Panc1 (cell line): ENCODE data around the gene ABAT. TPM values are rescaled to one million over a fixed set of nuclear protein-coding genes. Genes with fewer than 3 reads are reported as not detected.

Experiments
- ATAC-seq: fragments of 200-7000 bp; cut with Tn5 transposase; 2 replicates; pipeline ENCODE4 v1.9.1; 2020; ENCODE audit warnings: mild to moderate bottlenecking, moderate library complexity
- BruUV-seq: library from RNA; stranded (reverse); fragments of 400-500 nt; replicated peaks from 2 replicates; lab custom pipeline; 2021; lab: Mats Ljungman, UMichigan
- CTCF ChIA-PET: fragments of 300-600 bp; sonication (Branson Sonifier 250); formaldehyde crosslinking; loops from one replicate; lab custom pipeline; 2022; ENCODE audit warnings: antibody characterized with exemption; lab: Charles Lee
- POLR2A ChIA-PET: fragments of 300-600 bp; sonication (Branson Sonifier 250); formaldehyde crosslinking; loops from one replicate; lab custom pipeline; 2022; ENCODE audit warnings: antibody characterized with exemption; lab: Charles Lee
- DNase-seq: peaks from one replicate; pipeline ENCODE4 v3.0.0-alpha.2; 2010; ENCODE audit warnings: low read depth, low spot score
- H3K27ac ChIP-seq: 2 replicates; pipeline ENCODE4 v1.5.1; 2011; ENCODE audit warnings: mild to moderate bottlenecking, low read length, inconsistent platforms
- H3K27me3 ChIP-seq: fragments of 200-500 bp; sonication (Bioruptor generic); 2 replicates; pipeline ENCODE4 v1.6.0; 2014; ENCODE audit warnings: low read length, inconsistent platforms; ENCODE audit not compliant: control insufficient read depth, insufficient read depth
- H3K36me3 ChIP-seq: fragments of 200-500 bp; sonication (Bioruptor generic); 2 replicates; pipeline ENCODE4 v1.5.1; 2014; ENCODE audit warnings: inconsistent platforms, mild to moderate bottlenecking, low read length, moderate library complexity; ENCODE audit not compliant: control insufficient read depth, insufficient read depth
- H3K4me1 ChIP-seq: 2 replicates; pipeline ENCODE4 v1.5.1; 2011; ENCODE audit warnings: inconsistent platforms, mild to moderate bottlenecking, low read length, moderate library complexity; ENCODE audit not compliant: control insufficient read depth, insufficient read depth
- H3K4me3 ChIP-seq, 2 experiments: 2 replicates each; pipeline ENCODE4 v1.5.1; 2011 to 2012; ENCODE audit warnings: low read depth in 2 of 2, low read length in 2 of 2, mild to moderate bottlenecking in 2 of 2, inconsistent platforms in 1 of 2, moderate library complexity in 1 of 2
- H3K9me3 ChIP-seq: fragments of 200-500 bp; sonication (Bioruptor generic); 2 replicates; pipeline ENCODE4 v1.5.1; 2014; ENCODE audit warnings: low read depth, mild to moderate bottlenecking, inconsistent platforms, low read length, moderate library complexity; ENCODE audit not compliant: control insufficient read depth, insufficient read depth
- POLR2AphosphoS5 ChIP-seq: IDR thresholded peaks from 2 replicates; pipeline ENCODE4 v1.6.1; 2012; ENCODE audit warnings: mild to moderate bottlenecking, low read depth, low read length, moderate library complexity
- SIN3A ChIP-seq: IDR thresholded peaks from 2 replicates; pipeline ENCODE4 v1.6.1; 2012; ENCODE audit warnings: low read depth, mild to moderate bottlenecking, low read length, moderate library complexity, borderline replicate concordance; ENCODE audit not compliant: insufficient read depth
- TCF7L2 ChIP-seq: IDR thresholded peaks from 2 replicates; pipeline ENCODE4 v1.6.1; 2011; ENCODE audit warnings: mild to moderate bottlenecking, low read depth, low read length, inconsistent platforms
- in situ Hi-C: cut with HindIII; loops from 2 replicates; pipeline ENCODE4 v1.10.0; 2016; ENCODE audit warnings: low sequenced_read_pairs, low pct_unique_long_range_greater_than_20kb
- intact Hi-C: fragments of 100-400 bp; cut with micrococcal nuclease; formaldehyde crosslinking; loops from one replicate; pipeline ENCODE4 v1.10.0; 2022; ENCODE audit not compliant: unreplicated experiment
- total RNA-seq: library from RNA; stranded (reverse); gene quantifications from one replicate; pipeline ENCODE4 v1.2.1, GENCODE V29; 2021; ENCODE audit not compliant: unreplicated experiment
- TF ChIP-seq, protein P1 (sequence below), 2 experiments: IDR thresholded peaks; 2 replicates each; pipeline ENCODE4 v1.6.1; 2011 to 2012; ENCODE audit warnings: low read depth in 2 of 2, control low read depth in 1 of 2, low read length in 1 of 2, mild to moderate bottlenecking in 1 of 2, moderate library complexity in 1 of 2; ENCODE audit not compliant: insufficient read depth in 1 of 2
- TF ChIP-seq, protein P2 (sequence below): fragments of 450-650 bp; IDR thresholded peaks from 2 replicates; pipeline ENCODE4 v1.5.1; 2017; ENCODE audit warnings: mild to moderate bottlenecking

Gene ABAT
- total RNA-seq, 1 experiment from 2014 or later: 0.77 TPM

- no peak for ATAC-seq
Measured at GRCh38 chr16:8626946-8627345, 47.5 kb upstream of the ABAT start.

GRCh38 chr16:8627456-8627855 is 47.0 kb upstream of the ABAT start:
- ATAC-seq (no peak), DNase-seq (no peak)
- intact Hi-C loops (no loop called here), in situ Hi-C loops (no loop called here)
- no TSS peak for BruUV-seq
- Histone ChIP-seq H3K4me1 (no peaks in the 10 kb centered on the region), H3K36me3 (peaks cover 6% of the 10 kb centered on the region), H3K27me3 (no peaks in the 10 kb centered on the region), H3K27ac (no peak overlapping the region), H3K9me3 (no peaks in the 10 kb centered on the region), H3K4me3 (no peak overlapping the region)
- ChIA-PET POLR2A (no interaction called here), CTCF (no interaction called here)
- no peak for TF ChIP-seq POLR2AphosphoS5
- no peak for TF ChIP-seq TCF7L2
- TF ChIP-seq, protein P1, sequence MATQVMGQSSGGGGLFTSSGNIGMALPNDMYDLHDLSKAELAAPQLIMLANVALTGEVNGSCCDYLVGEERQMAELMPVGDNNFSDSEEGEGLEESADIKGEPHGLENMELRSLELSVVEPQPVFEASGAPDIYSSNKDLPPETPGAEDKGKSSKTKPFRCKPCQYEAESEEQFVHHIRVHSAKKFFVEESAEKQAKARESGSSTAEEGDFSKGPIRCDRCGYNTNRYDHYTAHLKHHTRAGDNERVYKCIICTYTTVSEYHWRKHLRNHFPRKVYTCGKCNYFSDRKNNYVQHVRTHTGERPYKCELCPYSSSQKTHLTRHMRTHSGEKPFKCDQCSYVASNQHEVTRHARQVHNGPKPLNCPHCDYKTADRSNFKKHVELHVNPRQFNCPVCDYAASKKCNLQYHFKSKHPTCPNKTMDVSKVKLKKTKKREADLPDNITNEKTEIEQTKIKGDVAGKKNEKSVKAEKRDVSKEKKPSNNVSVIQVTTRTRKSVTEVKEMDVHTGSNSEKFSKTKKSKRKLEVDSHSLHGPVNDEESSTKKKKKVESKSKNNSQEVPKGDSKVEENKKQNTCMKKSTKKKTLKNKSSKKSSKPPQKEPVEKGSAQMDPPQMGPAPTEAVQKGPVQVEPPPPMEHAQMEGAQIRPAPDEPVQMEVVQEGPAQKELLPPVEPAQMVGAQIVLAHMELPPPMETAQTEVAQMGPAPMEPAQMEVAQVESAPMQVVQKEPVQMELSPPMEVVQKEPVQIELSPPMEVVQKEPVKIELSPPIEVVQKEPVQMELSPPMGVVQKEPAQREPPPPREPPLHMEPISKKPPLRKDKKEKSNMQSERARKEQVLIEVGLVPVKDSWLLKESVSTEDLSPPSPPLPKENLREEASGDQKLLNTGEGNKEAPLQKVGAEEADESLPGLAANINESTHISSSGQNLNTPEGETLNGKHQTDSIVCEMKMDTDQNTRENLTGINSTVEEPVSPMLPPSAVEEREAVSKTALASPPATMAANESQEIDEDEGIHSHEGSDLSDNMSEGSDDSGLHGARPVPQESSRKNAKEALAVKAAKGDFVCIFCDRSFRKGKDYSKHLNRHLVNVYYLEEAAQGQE (IDR thresholded peaks at IDR 0.05; ENCODE audit: insufficient read depth in 1 of 2, low read depth in 2 of 2, low read length in 1 of 2): no peak
- TF ChIP-seq, protein P2, sequence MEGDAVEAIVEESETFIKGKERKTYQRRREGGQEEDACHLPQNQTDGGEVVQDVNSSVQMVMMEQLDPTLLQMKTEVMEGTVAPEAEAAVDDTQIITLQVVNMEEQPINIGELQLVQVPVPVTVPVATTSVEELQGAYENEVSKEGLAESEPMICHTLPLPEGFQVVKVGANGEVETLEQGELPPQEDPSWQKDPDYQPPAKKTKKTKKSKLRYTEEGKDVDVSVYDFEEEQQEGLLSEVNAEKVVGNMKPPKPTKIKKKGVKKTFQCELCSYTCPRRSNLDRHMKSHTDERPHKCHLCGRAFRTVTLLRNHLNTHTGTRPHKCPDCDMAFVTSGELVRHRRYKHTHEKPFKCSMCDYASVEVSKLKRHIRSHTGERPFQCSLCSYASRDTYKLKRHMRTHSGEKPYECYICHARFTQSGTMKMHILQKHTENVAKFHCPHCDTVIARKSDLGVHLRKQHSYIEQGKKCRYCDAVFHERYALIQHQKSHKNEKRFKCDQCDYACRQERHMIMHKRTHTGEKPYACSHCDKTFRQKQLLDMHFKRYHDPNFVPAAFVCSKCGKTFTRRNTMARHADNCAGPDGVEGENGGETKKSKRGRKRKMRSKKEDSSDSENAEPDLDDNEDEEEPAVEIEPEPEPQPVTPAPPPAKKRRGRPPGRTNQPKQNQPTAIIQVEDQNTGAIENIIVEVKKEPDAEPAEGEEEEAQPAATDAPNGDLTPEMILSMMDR: no peak
- TF ChIP-seq SIN3A: no peak

More at GRCh38 chr16:8626946-8627345, 47.5 kb upstream of the ABAT start:
- Histone ChIP-seq H3K4me1 (no peaks in the 10 kb centered on the region), H3K4me3 (no peak overlapping the region), H3K27me3 (no peaks in the 10 kb centered on the region), H3K9me3 (no peaks in the 10 kb centered on the region), H3K27ac (no peak overlapping the region), H3K36me3 (peaks cover 6% of the 10 kb centered on the region)
- POLR2A ChIA-PET: no interaction called here
- in situ Hi-C loops: no loop called here
- CTCF ChIA-PET: no interaction called here
- no TSS peak for BruUV-seq
- intact Hi-C loops: no loop called here
- DNase-seq: no peak
- TF ChIP-seq, protein P2: no peak
- TF ChIP-seq TCF7L2 (no peak), SIN3A (no peak), POLR2AphosphoS5 (no peak)
- TF ChIP-seq, protein P1 (IDR thresholded peaks at IDR 0.05; ENCODE audit: insufficient read depth in 1 of 2, low read depth in 2 of 2, low read length in 1 of 2): no peak
